CD14-positive monocyte (primary cell): ENCODE results near the gene SPG7. TPM values are rescaled to one million over a fixed set of nuclear protein-coding genes. Genes with fewer than 3 reads are reported as not detected.

ENCODE experiments used
- DNase-seq, 3 donors: peaks; one replicate each; pipeline ENCODE4 v3.0.0-alpha.2; 2011 to 2022
- H2AFZ ChIP-seq: 2 replicates; pipeline ENCODE4 v1.6.0; 2012; ENCODE audit warnings: mild to moderate bottlenecking, low read depth, low read length, inconsistent platforms; ENCODE audit not compliant: insufficient read depth, poor library complexity, severe bottlenecking
- H3K27ac ChIP-seq, 2 donors: 1 replicate in 1 of 2; 2 replicates in 1 of 2; pipeline ENCODE4 v1.5.1; 2012 to 2013; ENCODE audit warnings: low read length in 2 of 2, control low read depth in 1 of 2, inconsistent platforms in 1 of 2, low read depth in 1 of 2, mild to moderate bottlenecking in 1 of 2
- H3K27me3 ChIP-seq, 2 donors: one replicate each; pipeline versions ENCODE4 v1.6.0 to v1.6.1; 2011 to 2013; ENCODE audit warnings: low read length in 2 of 2; ENCODE audit not compliant: control insufficient read depth in 2 of 2, insufficient read depth in 2 of 2
- H3K36me3 ChIP-seq, 2 donors: replicated peaks in 1 of 2; 1 replicate in 1 of 2; 2 replicates in 1 of 2; pipeline versions ENCODE4 v1.5.1 to v1.6.1; 2012 to 2013; ENCODE audit warnings: low read length in 2 of 2, control low read depth in 1 of 2, inconsistent platforms in 1 of 2, mild to moderate bottlenecking in 1 of 2; ENCODE audit not compliant: insufficient read depth in 2 of 2, control insufficient read depth in 1 of 2
- H3K4me1 ChIP-seq, 2 donors: 1 replicate in 1 of 2; 2 replicates in 1 of 2; pipeline versions ENCODE4 v1.5.1 to v1.6.1; 2012 to 2013; ENCODE audit warnings: low read length in 2 of 2, control low read depth in 1 of 2, inconsistent platforms in 1 of 2, mild to moderate bottlenecking in 1 of 2, moderate library complexity in 1 of 2; ENCODE audit not compliant: insufficient read depth in 2 of 2, control insufficient read depth in 1 of 2
- H3K4me2 ChIP-seq: replicated peaks from 2 replicates; pipeline ENCODE3; 2012; ENCODE audit warnings: low read length, moderate library complexity, mild to moderate bottlenecking; ENCODE audit not compliant: poor library complexity, severe bottlenecking; ENCODE audit errors: extremely low read depth
- H3K4me3 ChIP-seq, 3 experiments: fragments of 200-600 bp in 1 of 3; sonication (generic) in 1 of 3; replicated peaks in 1 of 3; 1 replicate in 2 of 3; 2 replicates in 1 of 3; pipeline ENCODE4 v1.5.1; 2011 to 2013; ENCODE audit warnings: low read length in 3 of 3, mild to moderate bottlenecking in 3 of 3, control low read depth in 2 of 3, low read depth in 2 of 3, inconsistent platforms in 1 of 3, moderate library complexity in 1 of 3
- H3K79me2 ChIP-seq: 2 replicates; pipeline ENCODE4 v1.6.0; 2012; ENCODE audit warnings: mild to moderate bottlenecking, control low read depth, inconsistent platforms, low read length, moderate library complexity; ENCODE audit not compliant: insufficient read depth
- H3K9ac ChIP-seq: 2 replicates; pipeline ENCODE4 v1.6.0; 2017; ENCODE audit warnings: low read length, mild to moderate bottlenecking; ENCODE audit not compliant: insufficient read depth, poor library complexity, severe bottlenecking
- H3K9me3 ChIP-seq, 2 donors: replicated peaks in 1 of 2; 1 replicate in 1 of 2; 2 replicates in 1 of 2; pipeline versions ENCODE4 v1.5.1 to v1.6.1; 2012 to 2013; ENCODE audit warnings: low read length in 2 of 2, control low read depth in 1 of 2; ENCODE audit not compliant: control insufficient read depth in 1 of 2, insufficient read depth in 1 of 2
- H4K20me1 ChIP-seq: 2 replicates; pipeline ENCODE4 v1.6.0; 2012; ENCODE audit warnings: mild to moderate bottlenecking, low read length, control low read depth, moderate library complexity; ENCODE audit not compliant: insufficient read depth
- H3K27ac Mint-ChIP-seq, 7 donors: one replicate each; pipeline ENCODE4 v1.8.0; 2020; ENCODE audit warnings: mild to moderate bottlenecking in 7 of 7, mixed read lengths in 7 of 7, moderate library complexity in 6 of 7, inconsistent platforms in 2 of 7
- H3K27me3 Mint-ChIP-seq, 3 donors: one replicate each; pipeline ENCODE4 v1.8.0; 2021 to 2022; ENCODE audit warnings: low read depth in 3 of 3, mild to moderate bottlenecking in 3 of 3, mixed read lengths in 3 of 3, moderate library complexity in 3 of 3, inconsistent platforms in 1 of 3
- H3K36me3 Mint-ChIP-seq, 2 donors: one replicate each; pipeline ENCODE4 v1.8.0; 2020; ENCODE audit warnings: mixed read lengths in 2 of 2, inconsistent platforms in 1 of 2, mild to moderate bottlenecking in 1 of 2
- H3K4me1 Mint-ChIP-seq: one replicate; pipeline ENCODE4 v1.8.0; 2020; ENCODE audit warnings: mild to moderate bottlenecking, mixed read lengths
- H3K4me3 Mint-ChIP-seq, 2 donors: one replicate each; pipeline ENCODE4 v1.8.0; 2020; ENCODE audit warnings: mild to moderate bottlenecking in 2 of 2, mixed read lengths in 2 of 2, moderate library complexity in 1 of 2
- H3K9me3 Mint-ChIP-seq, 7 donors: one replicate each; pipeline ENCODE4 v1.8.0; 2020 to 2022; ENCODE audit warnings: mixed read lengths in 7 of 7, mild to moderate bottlenecking in 6 of 7, moderate library complexity in 6 of 7, inconsistent platforms in 2 of 7
- CTCF ChIP-seq: fragments of 200-600 bp; IDR thresholded peaks from one replicate; pipeline ENCODE4 v1.8.0; 2022; ENCODE audit warnings: antibody characterized with exemption, mild to moderate bottlenecking
- WGBS: methylation state at CpG from one replicate; pipeline ENCODE4 v1.1.5; 2013; ENCODE audit warnings: missing lambda C conversion rate; ENCODE audit not compliant: insufficient coverage; 5-methylcytosine and 5-hydroxymethylcytosine counted together
- intact Hi-C, 2 donors: fragments of 100-400 bp; cut with micrococcal nuclease; formaldehyde crosslinking; loops; one replicate each; pipeline versions ENCODE4 v1.15.0 to v1.15.1; 2023
- polyA plus RNA-seq, 3 donors: library from polyadenylated mRNA; depleted of rRNA in 1 of 3; unstranded in 2 of 3; stranded (reverse) in 1 of 3; fragments of 300-500 nt in 2 of 3; fragments of >200 nt in 1 of 3; fragmentation: Illumina TruSeq in 2 of 3; gene quantifications; 1 replicate in 2 of 3; 2 replicates in 1 of 3; pipeline ENCODE4 v1.2.3, GENCODE V29; 2012 to 2021

The SPG7 gene
- polyA plus RNA-seq, 3 donors: 30.3 to 120 (median 34.4) TPM

GRCh38 chr16:89600956-89601355 is 92.8 kb downstream of the SPG7 start:
- WGBS: 91% methylated on average over 4 of the region's 8 CpGs
- H3K27ac Mint-ChIP-seq: no peak overlapping the region
- intact Hi-C loops: no loop called here
- Histone ChIP-seq H3K36me3 (no peaks in the 10 kb centered on the region), H3K79me2 (no peaks in the 10 kb centered on the region), H3K4me2 (no peak overlapping the region), H3K4me3 (no peak overlapping the region), H3K27ac (no peak overlapping the region), H4K20me1 (no peaks in the 10 kb centered on the region), H2AFZ (no peak overlapping the region), H3K4me1 (peaks cover 0 to 8% of the 10 kb centered on the region in 2 donors), H3K27me3 (no peaks in the 10 kb centered on the region), H3K9ac (no peak overlapping the region), H3K9me3 (no peaks in the 10 kb centered on the region)
- peaks cover 2 to 23% (median 4%) of the 10 kb centered on the region in 3 donors for H3K27me3 Mint-ChIP-seq
- H3K36me3 Mint-ChIP-seq: no peaks in the 10 kb centered on the region
- no peak for DNase-seq
- TF ChIP-seq CTCF: no peak
- H3K4me3 Mint-ChIP-seq: no peak overlapping the region
- H3K4me1 Mint-ChIP-seq: peaks cover 7% of the 10 kb centered on the region
- peaks cover 0 to 5% (median 0%) of the 10 kb centered on the region in 7 donors for H3K9me3 Mint-ChIP-seq

GRCh38 chr16:89601906-89602272 is 93.7 kb downstream of the SPG7 start:
- Histone ChIP-seq H2AFZ (no peak overlapping the region), H3K27me3 (no peaks in the 10 kb centered on the region), H3K4me1 (peaks cover 0 to 8% of the 10 kb centered on the region in 2 donors), H3K27ac (no peak overlapping the region), H3K4me3 (no peak overlapping the region), H3K79me2 (no peaks in the 10 kb centered on the region), H3K9me3 (no peaks in the 10 kb centered on the region), H3K4me2 (no peak overlapping the region), H3K9ac (no peak overlapping the region), H3K36me3 (no peaks in the 10 kb centered on the region), H4K20me1 (no peaks in the 10 kb centered on the region)
- H3K4me3 Mint-ChIP-seq: no peak overlapping the region
- H3K27ac Mint-ChIP-seq: no peak overlapping the region
- WGBS: 79% methylated on average over 22 of the region's 22 CpGs
- H3K36me3 Mint-ChIP-seq: no peaks in the 10 kb centered on the region
- intact Hi-C loops: no loop called here
- no peak for TF ChIP-seq CTCF
- peaks cover 7% of the 10 kb centered on the region for H3K4me1 Mint-ChIP-seq
- peaks cover 0 to 5% (median 0%) of the 10 kb centered on the region in 7 donors for H3K9me3 Mint-ChIP-seq
- DNase-seq: no peak
- peaks cover 2 to 23% (median 4%) of the 10 kb centered on the region in 3 donors for H3K27me3 Mint-ChIP-seq
